GM19099 (cell line): ENCODE results near the gene CHRNB1.

Experiments used
- POLR2A ChIP-seq: IDR thresholded peaks from 3 replicates; pipeline ENCODE4 v1.6.1; 2011; ENCODE audit warnings: low read depth; ENCODE audit not compliant: insufficient read length; ENCODE audit errors: extremely low read depth

The CHRNB1 gene

DNA sequence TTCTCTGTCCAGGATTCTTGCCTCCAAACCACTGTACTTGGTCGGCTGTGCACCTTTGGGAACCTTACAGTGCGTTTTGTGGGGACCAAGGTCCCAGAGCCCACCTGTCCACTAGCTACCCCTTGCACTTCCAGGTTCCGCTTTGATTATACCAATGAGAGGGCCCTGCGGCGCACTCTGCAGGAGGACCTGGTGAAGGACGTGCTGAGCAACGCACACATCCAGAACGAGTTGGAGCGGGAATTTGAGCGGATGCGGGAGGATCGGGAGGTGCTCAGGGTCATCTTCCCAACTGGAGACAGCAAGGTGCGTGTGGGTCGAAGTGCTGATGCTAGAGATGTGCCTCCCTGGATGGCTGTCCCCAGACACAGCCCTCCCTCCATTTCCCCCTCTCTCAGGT lies 58.1 kb downstream of the CHRNB1 start:
- TF ChIP-seq POLR2A = no peak

DNA sequence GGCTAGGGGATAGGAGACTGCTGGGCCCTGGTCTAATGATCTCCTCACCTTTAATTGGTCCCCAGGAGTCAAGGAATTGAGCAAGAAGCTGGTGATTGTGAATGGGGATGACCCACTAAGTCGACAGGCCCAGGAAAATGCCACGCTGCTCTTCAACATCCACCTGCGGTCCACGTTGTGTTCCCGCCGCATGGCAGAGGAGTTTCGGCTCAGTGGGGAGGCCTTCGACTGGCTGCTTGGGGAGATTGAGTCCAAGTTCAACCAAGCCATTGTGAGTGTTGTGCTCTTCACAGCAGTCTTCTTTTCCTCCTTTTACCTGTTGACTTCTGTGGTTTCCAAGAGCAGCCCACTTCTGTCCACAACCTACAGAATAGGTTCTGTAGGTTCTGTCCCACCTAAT lies 58.7 kb downstream of the CHRNB1 start:
- TF ChIP-seq POLR2A = no peak
